Lower lobe of right lung (tissue), 2 donors: ENCODE results near the gene ZNF574. TPM values are rescaled to one million over a fixed set of nuclear protein-coding genes. Genes with fewer than 3 reads are reported as not detected.
"Not testable (repeated sequence)": the region's sequence is repeated elsewhere in the genome, so short reads cannot be mapped to it uniquely, and the experiment has no call there.

Source experiments
- ATAC-seq, 2 donors: fragments of 200-7000 bp; cut with Tn5 transposase; one replicate each; pipeline ENCODE4 v1.9.1; 2020 to 2022; ENCODE audit warnings: mild to moderate bottlenecking in 2 of 2, moderate library complexity in 2 of 2
- DNase-seq: peaks from one replicate; pipeline ENCODE4 v3.0.0-alpha.2; 2020
- H3K27ac ChIP-seq: fragments of 200-600 bp; one replicate; pipeline ENCODE4 v1.8.0; 2022
- H3K27me3 ChIP-seq: fragments of 200-600 bp; one replicate; pipeline ENCODE4 v1.8.0; 2022; ENCODE audit warnings: low read depth
- H3K36me3 ChIP-seq: fragments of 200-600 bp; one replicate; pipeline ENCODE4 v1.8.0; 2022; ENCODE audit warnings: mild to moderate bottlenecking
- H3K4me1 ChIP-seq: fragments of 200-600 bp; one replicate; pipeline ENCODE4 v1.8.0; 2022
- H3K4me3 ChIP-seq: fragments of 200-600 bp; one replicate; pipeline ENCODE4 v1.8.0; 2022; ENCODE audit warnings: mild to moderate bottlenecking
- H3K9me3 ChIP-seq: fragments of 200-600 bp; one replicate; pipeline ENCODE4 v1.8.0; 2022
- intact Hi-C: fragments of 100-400 bp; cut with DNase I; formaldehyde crosslinking; loops from one replicate; pipeline ENCODE4 v1.11.0; 2022
- total RNA-seq: library from RNA; stranded (reverse); fragmentation: NEBNext Ultra II Directional; extraction: Animal tissue kit (Norgen Biotek cat#: 25700); gene quantifications from one replicate; pipeline ENCODE4 v1.2.1, GENCODE V29; 2021
- TF ChIP-seq, protein P1 (sequence below): fragments of 200-600 bp; IDR thresholded peaks from one replicate; pipeline ENCODE4 v1.8.0; 2022; ENCODE audit warnings: antibody characterized with exemption, mild to moderate bottlenecking
- donor health status: DM: no; HTN: yes; CAD: no; lungs with severe emphysema.

The ZNF574 gene
- total RNA-seq, 1 donor from 2014 or later, result 11.8 TPM

DNA sequence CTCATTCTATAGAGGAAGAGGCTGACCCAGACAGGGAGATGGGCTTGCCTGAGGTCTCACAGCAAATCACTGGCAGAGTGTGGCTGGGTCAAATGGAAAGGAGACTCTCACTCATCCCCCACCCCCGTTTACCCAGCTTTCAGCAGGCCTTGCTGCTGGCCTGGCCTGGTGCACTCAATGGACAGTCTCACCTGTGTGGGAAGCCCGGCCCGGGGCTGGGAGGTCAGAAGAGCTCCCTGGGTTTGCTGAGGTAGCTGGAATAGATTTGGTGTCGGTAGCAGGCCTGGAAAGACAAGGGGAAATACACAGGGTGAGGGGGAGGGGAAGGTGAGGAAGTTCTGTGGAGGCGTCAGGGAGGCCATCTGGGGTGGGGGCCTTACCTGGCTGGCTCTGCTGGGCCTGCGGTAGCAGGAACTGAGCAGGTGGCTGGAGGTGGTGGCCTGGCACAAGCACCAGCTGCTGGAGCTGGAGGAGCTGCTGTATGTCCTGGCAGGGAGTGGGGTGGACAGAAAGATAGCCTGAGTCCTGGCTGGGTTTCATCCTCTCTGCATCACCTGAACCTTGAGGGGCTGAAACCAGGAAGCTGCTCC lies 23.5 kb downstream of the ZNF574 start:
- ATAC-seq (no peak), DNase-seq (no peak)
- Histone ChIP-seq H3K4me3 (no peak overlapping the region), H3K36me3 (peaks cover 8% of the 10 kb centered on the region), H3K27ac (no peak overlapping the region), H3K27me3 (peaks cover 16% of the 10 kb centered on the region), H3K9me3 (no peaks in the 10 kb centered on the region), H3K4me1 (no peaks in the 10 kb centered on the region)
- intact Hi-C loops, result no loop called here
- TF ChIP-seq, protein P1, sequence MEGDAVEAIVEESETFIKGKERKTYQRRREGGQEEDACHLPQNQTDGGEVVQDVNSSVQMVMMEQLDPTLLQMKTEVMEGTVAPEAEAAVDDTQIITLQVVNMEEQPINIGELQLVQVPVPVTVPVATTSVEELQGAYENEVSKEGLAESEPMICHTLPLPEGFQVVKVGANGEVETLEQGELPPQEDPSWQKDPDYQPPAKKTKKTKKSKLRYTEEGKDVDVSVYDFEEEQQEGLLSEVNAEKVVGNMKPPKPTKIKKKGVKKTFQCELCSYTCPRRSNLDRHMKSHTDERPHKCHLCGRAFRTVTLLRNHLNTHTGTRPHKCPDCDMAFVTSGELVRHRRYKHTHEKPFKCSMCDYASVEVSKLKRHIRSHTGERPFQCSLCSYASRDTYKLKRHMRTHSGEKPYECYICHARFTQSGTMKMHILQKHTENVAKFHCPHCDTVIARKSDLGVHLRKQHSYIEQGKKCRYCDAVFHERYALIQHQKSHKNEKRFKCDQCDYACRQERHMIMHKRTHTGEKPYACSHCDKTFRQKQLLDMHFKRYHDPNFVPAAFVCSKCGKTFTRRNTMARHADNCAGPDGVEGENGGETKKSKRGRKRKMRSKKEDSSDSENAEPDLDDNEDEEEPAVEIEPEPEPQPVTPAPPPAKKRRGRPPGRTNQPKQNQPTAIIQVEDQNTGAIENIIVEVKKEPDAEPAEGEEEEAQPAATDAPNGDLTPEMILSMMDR, result no peak

DNA sequence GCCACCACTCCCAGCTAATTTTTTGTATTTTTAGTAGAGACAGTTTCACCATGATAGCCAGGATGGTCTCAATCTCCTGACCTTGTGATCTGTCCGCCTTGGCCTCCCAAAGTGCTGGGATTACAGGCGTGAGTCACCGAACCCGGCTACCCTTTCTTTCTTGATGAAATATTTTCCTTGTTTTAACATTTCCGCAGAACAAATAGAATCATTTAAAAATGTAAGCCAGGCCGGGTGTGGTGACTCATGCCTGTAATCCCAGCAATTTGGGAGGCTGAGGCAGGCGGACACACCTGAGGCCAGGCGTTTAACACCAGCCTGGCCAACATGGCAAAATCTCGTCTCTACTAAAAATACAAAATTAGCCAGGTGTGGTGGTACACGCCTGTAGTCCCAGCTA lies 24.3 kb downstream of the ZNF574 start:
- H3K4me3 ChIP-seq, ATAC-seq, intact Hi-C loops, H3K36me3 ChIP-seq, H3K4me1 ChIP-seq, DNase-seq, H3K9me3 ChIP-seq, H3K27ac ChIP-seq: not testable (repeated sequence)
- H3K27me3 ChIP-seq, result peaks cover 14% of the 10 kb centered on the region

DNA sequence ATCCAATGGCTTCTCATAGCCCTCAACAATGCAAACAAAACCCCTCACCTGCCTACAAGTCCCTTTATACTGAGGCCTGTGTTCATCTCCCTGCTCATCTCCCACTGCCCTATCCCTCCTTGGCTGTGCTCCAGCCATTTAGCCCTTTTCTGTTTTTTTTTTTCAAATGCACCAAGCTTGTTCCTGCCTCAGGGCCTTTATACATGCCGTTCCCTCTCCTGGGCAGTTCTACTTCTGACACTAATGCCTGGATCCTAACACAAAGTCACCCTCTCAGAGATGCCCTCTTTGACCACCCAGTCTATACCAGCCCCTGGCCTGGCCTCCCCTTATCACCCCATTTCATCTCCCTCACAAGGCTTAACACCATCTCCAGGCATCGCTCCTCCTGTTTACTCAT lies 26.9 kb downstream of the ZNF574 start:
- no peak overlapping the region for H3K4me3 ChIP-seq
- no peaks in the 10 kb centered on the region for H3K27me3 ChIP-seq
- intact Hi-C loops, result no loop called here
- H3K4me1 ChIP-seq, result no peaks in the 10 kb centered on the region
- no peaks in the 10 kb centered on the region for H3K36me3 ChIP-seq
- TF ChIP-seq, protein P1, result no peak
- ATAC-seq (no peak), DNase-seq (no peak)
- no peak overlapping the region for H3K27ac ChIP-seq
- no peaks in the 10 kb centered on the region for H3K9me3 ChIP-seq

DNA sequence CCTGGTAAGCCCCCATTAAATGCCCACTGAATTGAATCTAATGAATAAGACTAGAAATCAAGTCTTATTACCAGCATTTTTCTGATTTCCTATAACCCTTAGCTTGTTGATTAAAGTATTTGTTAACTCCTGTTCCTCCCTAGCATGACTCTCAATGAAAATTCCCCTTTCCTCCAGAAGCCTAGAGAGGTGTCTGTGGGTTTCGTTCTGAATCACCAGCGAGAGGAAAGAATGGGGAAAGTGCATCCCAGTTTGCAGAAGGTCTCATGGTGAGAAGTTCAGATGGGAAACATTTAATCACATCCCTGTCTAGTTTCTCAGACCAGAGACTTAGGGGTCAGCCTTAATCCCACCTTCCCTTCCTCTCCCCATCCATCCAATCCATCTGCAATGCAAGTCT lies 29.4 kb downstream of the ZNF574 start:
- ATAC-seq (no peak), DNase-seq (no peak)
- Histone ChIP-seq H3K36me3 (no peaks in the 10 kb centered on the region), H3K4me1 (no peaks in the 10 kb centered on the region), H3K27ac (no peak overlapping the region), H3K9me3 (no peaks in the 10 kb centered on the region), H3K27me3 (no peaks in the 10 kb centered on the region), H3K4me3 (no peak overlapping the region)
- TF ChIP-seq, protein P1, result no peak
- intact Hi-C loops, result no loop called here

DNA sequence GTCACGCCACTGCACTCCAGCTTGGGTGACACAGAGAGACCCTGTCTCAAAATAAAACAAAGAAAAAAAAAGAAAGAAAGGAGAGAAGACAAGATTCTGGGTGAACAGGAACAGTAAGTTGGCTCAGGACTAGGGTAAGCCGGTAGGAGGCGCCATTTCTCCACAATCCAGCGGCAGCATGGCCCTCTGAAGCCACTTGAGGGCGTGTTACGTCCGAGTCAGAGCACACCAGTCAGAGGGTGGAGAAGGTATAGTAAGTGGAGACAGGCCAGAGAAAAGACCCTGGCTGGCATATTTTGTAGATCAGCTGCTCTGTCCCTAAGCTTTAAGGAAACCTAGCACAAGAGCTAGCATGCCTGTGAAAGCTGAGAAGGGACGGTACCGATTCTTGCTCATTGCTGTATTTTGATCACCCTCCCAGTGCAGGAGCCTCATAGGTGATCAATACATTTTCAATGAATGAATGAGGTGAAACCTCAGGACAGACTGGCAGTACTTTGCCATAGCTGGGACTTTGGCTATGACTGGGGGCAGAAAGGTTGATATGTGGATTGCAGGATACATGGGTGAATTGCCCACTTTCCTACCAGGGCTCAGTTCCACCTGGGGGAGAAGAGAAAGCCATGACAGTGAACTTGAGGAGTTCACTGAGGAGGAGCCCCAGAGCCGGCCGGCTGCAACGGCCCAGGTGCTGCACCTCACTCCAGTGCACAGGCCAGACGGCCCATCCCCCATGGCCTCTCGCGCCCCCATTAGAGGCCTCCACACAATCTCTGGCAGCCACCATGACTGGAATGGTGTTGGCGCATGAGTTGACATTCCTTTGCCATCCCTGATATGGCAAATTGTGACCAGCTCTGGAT lies 32.8 kb downstream of the ZNF574 start:
- Histone ChIP-seq H3K4me3 (no peak overlapping the region), H3K36me3 (no peaks in the 10 kb centered on the region), H3K27ac (no peak overlapping the region), H3K9me3 (no peaks in the 10 kb centered on the region), H3K4me1 (no peaks in the 10 kb centered on the region), H3K27me3 (no peaks in the 10 kb centered on the region)
- DNase-seq, result peak; percentile 83
- intact Hi-C loops, result no loop called here
- ATAC-seq, result peak; percentile 88 to 93
- TF ChIP-seq, protein P1, result peak; percentile 91

DNA sequence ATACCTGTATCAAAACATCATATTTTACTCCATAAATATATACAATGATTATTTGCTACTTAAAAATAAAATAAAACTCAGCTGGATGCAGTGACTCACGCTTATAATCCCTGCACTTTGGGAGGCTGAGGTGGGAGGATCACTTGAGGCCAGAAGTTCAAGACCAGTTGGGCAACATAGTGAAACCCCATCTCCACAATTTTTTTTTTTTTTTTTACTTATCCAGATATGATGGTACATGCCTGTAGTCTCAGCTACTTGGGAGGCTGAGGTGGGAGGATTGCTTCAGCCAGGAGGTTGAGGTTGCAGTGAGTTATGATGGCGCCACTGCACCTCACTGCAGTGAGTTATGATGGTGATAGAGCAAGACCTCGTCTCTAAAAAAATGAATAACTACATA lies 33.9 kb downstream of the ZNF574 start:
- DNase-seq, result no peak
- no peak overlapping the region for H3K27ac ChIP-seq
- no peaks in the 10 kb centered on the region for H3K27me3 ChIP-seq
- no peak overlapping the region for H3K4me3 ChIP-seq
- H3K9me3 ChIP-seq, result no peaks in the 10 kb centered on the region
- H3K4me1 ChIP-seq, result no peaks in the 10 kb centered on the region
- no peaks in the 10 kb centered on the region for H3K36me3 ChIP-seq
- ATAC-seq, result no peak
- intact Hi-C loops, result no loop called here
- TF ChIP-seq, protein P1, result no peak
